22Rv1 (cell line): ENCODE data around the gene CNIH2.

Experiments used
- ZFX ChIP-seq: fragments of 450-650 bp; IDR thresholded peaks from 2 replicates; pipeline ENCODE4 v1.6.1; 2017; ENCODE audit warnings: antibody characterized with exemption, borderline replicate concordance
- TF ChIP-seq, protein P1 (sequence below): fragments of 450-650 bp; IDR thresholded peaks from 2 replicates; pipeline ENCODE4 v1.5.1; 2017; ENCODE audit warnings: mild to moderate bottlenecking

DNA sequence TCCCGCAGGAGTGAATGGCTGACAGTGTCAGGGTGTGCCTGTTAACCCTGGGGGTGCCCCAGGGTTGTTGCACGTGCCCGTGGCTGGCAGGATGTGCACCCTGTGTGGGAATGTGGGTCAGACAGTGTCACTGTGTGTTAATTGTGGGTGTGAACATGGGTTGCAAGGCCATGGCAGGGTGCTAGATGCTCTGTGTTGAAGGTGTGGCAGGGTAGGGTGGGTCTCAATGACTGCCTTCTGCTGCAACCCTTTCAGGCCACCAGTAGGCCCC lies 50.0 kb downstream of the CNIH2 start:
- TF ChIP-seq, protein P1, sequence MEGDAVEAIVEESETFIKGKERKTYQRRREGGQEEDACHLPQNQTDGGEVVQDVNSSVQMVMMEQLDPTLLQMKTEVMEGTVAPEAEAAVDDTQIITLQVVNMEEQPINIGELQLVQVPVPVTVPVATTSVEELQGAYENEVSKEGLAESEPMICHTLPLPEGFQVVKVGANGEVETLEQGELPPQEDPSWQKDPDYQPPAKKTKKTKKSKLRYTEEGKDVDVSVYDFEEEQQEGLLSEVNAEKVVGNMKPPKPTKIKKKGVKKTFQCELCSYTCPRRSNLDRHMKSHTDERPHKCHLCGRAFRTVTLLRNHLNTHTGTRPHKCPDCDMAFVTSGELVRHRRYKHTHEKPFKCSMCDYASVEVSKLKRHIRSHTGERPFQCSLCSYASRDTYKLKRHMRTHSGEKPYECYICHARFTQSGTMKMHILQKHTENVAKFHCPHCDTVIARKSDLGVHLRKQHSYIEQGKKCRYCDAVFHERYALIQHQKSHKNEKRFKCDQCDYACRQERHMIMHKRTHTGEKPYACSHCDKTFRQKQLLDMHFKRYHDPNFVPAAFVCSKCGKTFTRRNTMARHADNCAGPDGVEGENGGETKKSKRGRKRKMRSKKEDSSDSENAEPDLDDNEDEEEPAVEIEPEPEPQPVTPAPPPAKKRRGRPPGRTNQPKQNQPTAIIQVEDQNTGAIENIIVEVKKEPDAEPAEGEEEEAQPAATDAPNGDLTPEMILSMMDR = no peak
- no peak for TF ChIP-seq ZFX
